Stimulated activated CD4-positive, alpha-beta T cell treated with anti-CD3 and anti-CD28 coated beads, Interleukin-1b, Interleukin-23, amount 100 ng/mL, for 48 hours (primary cell): ENCODE data around the gene ZNF677.
A peak's percentile ranks its signal among the peaks of the same experiment; 100 is the strongest.
"Not testable (repeated sequence)": the region's sequence is repeated elsewhere in the genome, so short reads cannot be mapped to it uniquely, and the experiment has no call there.

ENCODE experiments used
- DNase-seq: peaks from one replicate; pipeline ENCODE4 v3.0.0-alpha.2; 2020

ZNF677 gene

DNA sequence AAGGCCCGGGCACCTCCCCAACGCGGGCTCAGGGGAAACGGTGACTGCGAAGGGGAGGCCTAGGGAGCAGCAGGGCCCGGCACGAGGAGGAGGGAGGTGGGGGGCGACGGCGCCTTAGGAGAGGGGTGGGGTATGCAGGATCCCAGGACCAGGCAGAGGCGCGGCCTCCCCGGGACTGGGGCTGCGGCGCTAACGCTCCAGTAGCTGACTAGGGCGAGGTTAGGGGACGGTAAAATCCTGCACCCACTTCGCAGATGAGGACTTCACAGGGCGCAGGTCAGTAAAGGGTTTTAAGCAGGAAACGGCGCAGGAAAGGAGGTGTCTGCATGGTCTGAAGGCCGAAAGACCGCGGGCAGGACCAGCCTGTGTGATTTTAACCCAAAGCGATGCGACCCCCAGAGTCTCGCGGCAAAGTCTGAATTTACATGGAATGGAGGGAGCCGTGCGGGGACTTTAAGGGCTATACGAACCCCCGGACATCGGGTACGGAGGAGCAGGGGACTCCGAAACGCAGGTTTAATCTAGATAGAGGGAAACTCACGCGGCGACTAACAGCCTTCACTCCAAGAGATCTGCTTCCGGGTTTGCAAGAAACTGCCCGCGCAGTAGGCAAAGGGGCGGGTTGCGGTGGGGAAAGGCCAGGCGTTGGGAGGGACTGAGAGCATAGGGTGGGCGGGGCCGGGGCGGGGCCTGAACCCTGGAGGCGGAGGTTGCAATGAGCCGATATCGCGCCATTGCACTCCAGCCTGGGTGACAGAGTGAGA is 61.7 kb downstream of the ZNF677 start, which contains the start of gene ZNF665:
Gene ZNF665, minus strand, starts transcription at position 588 of the 764 bp plus-strand sequence. CDS start 10,460 bp downstream, outside the sequence.
- peak; percentile 88 for DNase-seq

DNA sequence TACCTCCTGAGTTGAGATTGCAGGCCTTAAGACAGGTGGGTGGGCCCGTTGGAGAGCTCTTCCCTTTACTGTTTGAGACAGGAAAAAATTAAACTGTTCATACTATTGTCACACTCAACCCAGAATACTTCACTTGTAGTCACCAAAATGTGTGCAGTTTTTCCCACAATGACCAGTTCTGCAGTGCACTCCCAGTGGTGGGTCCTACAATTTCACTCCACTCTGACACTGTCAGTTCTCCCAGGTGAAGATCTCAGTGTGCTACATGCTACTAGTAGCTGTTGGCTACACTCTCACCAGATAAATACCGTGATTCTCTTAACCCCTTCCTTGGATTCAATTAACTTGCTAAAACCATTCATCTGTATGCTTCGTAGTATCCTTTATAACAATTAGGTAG is 64.4 kb downstream of the ZNF677 start:
- no peak for DNase-seq

DNA sequence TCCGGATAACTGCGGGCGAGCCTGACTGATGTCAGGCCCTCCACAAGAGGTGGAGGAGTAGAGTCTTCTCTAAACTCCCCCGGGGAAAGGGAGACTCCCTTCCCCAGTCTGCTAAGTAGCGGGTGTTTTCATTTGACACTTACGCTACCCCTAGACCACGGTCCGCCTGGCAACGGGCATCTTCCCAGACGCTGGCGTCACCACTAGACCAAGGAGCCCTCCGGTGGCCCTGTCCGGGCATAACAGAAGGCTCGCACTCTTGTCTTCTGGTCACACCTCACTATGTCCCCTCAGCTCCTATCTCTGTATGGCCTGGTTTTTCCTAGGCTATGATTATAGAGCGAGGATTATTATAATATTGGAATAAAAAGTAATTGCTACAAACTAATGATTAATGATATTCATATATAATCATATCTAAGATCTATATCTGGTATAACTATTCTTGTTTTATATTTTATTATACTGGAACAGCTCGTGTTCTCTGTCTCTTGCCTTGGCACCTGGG is 64.9 kb downstream of the ZNF677 start:
- DNase-seq = not testable (repeated sequence)
